BJ (cell line): ENCODE results near the gene TXNRD1. TPM values are rescaled to one million over a fixed set of nuclear protein-coding genes. Genes with fewer than 3 reads are reported as not detected.
"Not testable (repeated sequence)": the region's sequence is repeated elsewhere in the genome, so short reads cannot be mapped to it uniquely, and the experiment has no call there.

Source experiments
- CTCF ChIA-PET: fragments of 350-600 bp; formaldehyde crosslinking; extraction: SDS; loops from one replicate; lab custom pipeline; 2021; ENCODE audit warnings: antibody characterized with exemption, inconsistent platforms; lab: Yijun Ruan, JAX
- POLR2A ChIA-PET: fragments of 300-600 bp; sonication (Branson Sonifier 250); formaldehyde crosslinking; extraction: SDS; loops from one replicate; lab custom pipeline; 2021; ENCODE audit warnings: antibody characterized with exemption; lab: Charles Lee
- DNase-seq: peaks from one replicate; pipeline ENCODE4 v3.0.0-alpha.2; 2011; ENCODE audit warnings: low read depth
- H3K27me3 ChIP-seq: 2 replicates; pipeline ENCODE4 v1.6.0; 2011; ENCODE audit warnings: low read length; ENCODE audit not compliant: control insufficient read depth, insufficient read depth
- H3K36me3 ChIP-seq: 2 replicates; pipeline ENCODE4 v1.5.1; 2011; ENCODE audit warnings: low read length; ENCODE audit not compliant: control insufficient read depth, insufficient read depth
- H3K4me3 ChIP-seq: 2 replicates; pipeline ENCODE4 v1.5.1; 2011; ENCODE audit warnings: low read depth, mild to moderate bottlenecking, control low read depth, low read length
- polyA plus RNA-seq: library from polyadenylated mRNA; depleted of rRNA; stranded (reverse); fragments of >200 nt; gene quantifications from 2 replicates; pipeline ENCODE4 v1.2.3, GENCODE V29; 2011
- TF ChIP-seq, protein P1 (sequence below): IDR thresholded peaks from 2 replicates; pipeline ENCODE4 v1.5.1; 2011; ENCODE audit warnings: low read depth, mild to moderate bottlenecking, control low read depth, inconsistent platforms, low read length, moderate library complexity; ENCODE audit not compliant: insufficient read depth

The TXNRD1 gene
- polyA plus RNA-seq, 1 experiment, result 1,028 TPM

DNA sequence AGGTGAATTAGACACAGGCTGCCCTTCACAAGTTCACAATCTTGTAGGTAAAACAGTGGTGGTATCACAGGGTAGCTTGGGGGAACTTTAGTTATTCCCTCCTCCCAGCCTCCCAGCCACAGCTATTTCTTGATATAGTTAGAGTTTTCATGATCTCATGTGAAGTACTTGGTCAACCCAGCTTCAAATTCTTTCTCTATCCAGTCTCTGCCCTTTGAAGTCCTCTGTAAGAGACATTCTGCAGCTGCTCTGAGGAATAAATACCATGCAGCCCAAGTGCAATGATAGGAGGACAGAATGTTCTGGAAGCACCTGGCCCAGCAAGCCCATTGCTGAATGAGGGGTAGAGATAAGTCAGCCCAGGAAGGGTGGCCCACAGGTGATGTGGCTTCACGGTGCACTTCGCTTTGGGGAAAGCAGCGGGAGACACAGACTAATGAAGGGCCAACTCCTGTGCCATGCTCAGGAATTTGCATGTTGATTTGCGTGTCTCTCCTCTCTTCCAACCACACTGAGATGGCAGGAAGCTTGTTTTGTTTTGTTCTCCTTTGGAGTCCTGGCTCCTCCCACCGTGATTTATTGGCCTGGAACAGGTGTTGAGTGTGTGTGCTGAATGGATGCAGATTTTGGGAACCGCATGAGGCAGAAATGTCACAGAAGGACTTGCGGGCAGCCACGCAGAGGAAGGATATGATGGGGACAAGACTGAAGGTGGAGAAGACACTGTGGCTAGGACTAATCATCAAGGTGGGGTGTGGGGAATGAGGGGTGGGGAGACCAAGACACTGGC is 8.0 kb upstream of the TXNRD1 start:
- Histone ChIP-seq H3K27me3 (no peaks in the 10 kb centered on the region), H3K4me3 (no peak overlapping the region), H3K36me3 (no peaks in the 10 kb centered on the region)
- ChIA-PET CTCF (interaction anchor here (0.6 to 1.2 kb wide), 3 partner anchors 80 to 1203 kb away, joined by 3 read pairs; no protein-coding TSS in a partner anchor), POLR2A (no interaction called here)
- DNase-seq, result no peak
- TF ChIP-seq, protein P1, sequence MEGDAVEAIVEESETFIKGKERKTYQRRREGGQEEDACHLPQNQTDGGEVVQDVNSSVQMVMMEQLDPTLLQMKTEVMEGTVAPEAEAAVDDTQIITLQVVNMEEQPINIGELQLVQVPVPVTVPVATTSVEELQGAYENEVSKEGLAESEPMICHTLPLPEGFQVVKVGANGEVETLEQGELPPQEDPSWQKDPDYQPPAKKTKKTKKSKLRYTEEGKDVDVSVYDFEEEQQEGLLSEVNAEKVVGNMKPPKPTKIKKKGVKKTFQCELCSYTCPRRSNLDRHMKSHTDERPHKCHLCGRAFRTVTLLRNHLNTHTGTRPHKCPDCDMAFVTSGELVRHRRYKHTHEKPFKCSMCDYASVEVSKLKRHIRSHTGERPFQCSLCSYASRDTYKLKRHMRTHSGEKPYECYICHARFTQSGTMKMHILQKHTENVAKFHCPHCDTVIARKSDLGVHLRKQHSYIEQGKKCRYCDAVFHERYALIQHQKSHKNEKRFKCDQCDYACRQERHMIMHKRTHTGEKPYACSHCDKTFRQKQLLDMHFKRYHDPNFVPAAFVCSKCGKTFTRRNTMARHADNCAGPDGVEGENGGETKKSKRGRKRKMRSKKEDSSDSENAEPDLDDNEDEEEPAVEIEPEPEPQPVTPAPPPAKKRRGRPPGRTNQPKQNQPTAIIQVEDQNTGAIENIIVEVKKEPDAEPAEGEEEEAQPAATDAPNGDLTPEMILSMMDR, result no peak

DNA sequence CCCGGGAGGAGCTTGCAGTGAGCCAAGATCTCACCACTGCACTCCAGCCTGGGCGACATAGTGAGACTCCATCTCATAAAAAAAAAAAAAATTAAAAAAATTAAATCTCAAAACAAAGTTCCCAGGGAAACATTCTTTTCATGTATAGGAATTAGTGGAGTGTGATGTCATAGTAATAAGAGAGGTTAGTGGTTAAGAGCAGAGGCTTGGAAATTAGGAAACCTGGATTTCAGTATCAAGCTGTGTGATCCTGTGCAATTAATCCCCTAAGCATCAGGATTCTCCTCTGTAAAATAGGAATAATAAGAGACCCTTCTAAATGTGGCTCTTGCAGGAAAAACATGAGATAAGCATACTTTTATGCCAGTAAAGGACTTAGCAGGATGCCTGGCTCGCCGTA is 3.1 kb upstream of the TXNRD1 start:
- Histone ChIP-seq H3K4me3 (no peak overlapping the region), H3K27me3 (no peaks in the 10 kb centered on the region), H3K36me3 (no peaks in the 10 kb centered on the region)
- ChIA-PET POLR2A (no interaction called here), CTCF (interaction anchor here (0.7 kb wide), 1 partner anchor 10 kb away, joined by 3 read pairs; no protein-coding TSS in a partner anchor)
- TF ChIP-seq, protein P1, result no peak
- no peak for DNase-seq

DNA sequence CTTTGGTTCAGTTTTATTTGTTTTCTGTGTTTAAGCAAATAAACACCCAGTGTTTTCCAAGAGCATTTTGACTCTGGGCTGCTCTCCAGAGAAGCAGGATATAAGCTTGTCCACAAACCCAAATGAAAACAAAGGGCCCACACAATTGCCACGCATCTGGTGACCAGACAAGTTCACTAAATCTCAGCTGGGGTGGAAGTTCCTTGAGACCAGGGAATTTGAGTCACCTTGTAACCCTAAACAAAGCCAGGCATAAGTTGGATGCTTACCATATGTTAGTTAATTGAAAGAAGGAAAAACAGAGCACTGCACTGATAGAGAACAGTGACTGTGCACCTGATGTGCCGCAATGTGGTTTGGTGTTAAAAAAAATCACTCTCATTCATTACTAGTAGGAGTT is 1.6 kb upstream of the TXNRD1 start:
- DNase-seq, result peak; percentile 98
- TF ChIP-seq, protein P1, result no peak
- ChIA-PET CTCF (no interaction called here), POLR2A (interaction anchor here (0.7 to 0.9 kb wide), 3 partner anchors 29 to 68 kb away, joined by 7 to 14 read pairs (median 8); no protein-coding TSS in a partner anchor)
- Histone ChIP-seq H3K27me3 (no peaks in the 10 kb centered on the region), H3K4me3 (no peak overlapping the region), H3K36me3 (no peaks in the 10 kb centered on the region)

DNA sequence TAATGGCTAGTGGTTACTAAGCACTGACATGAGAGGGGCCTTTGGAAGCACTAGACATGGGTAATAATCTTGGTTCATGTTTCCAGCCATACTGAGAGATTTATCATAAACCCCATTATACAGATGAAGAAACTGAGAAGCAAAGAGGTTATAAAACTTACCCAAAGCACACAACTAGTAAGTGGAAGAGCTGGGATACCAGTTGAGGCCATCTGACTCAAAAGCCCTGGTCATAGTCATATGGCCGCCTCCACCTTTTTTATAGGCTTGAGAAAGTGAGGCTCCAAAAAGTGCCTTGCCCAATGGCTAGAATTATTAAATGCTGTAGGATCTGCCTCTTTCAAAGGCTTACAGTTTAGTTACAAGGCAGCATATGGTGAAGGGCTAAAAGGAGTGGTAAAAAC is 944 bp downstream of the TXNRD1 start:
- Histone ChIP-seq H3K4me3 (no peak overlapping the region), H3K36me3 (no peaks in the 10 kb centered on the region), H3K27me3 (no peaks in the 10 kb centered on the region)
- ChIA-PET POLR2A (no interaction called here), CTCF (interaction anchor here (0.6 to 1.8 kb wide), 3 partner anchors 18 to 73 kb away, joined by 3 to 4 read pairs (median 4); no protein-coding TSS in a partner anchor)
- TF ChIP-seq, protein P1, result no peak
- DNase-seq, result no peak

DNA sequence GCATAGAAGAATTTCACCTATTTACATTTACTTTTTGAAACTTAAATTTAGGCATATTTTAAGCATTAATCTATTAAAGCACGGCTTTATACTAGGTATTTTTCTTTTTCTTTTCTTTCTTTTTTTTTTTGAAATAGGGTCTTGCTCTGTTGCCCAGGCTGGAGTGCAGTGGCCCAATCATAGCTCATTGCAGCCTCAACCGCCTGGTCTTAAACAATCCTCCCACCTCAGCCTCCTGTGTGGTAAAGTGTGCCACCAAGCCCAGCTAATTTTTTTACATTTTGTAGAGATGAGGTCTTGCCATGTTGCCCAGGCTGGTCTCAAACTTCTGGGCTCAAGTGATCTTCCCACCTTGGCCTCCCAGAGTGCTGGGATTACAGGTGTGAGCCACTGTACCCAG is 2.9 kb downstream of the TXNRD1 start:
- H3K4me3 ChIP-seq, DNase-seq, POLR2A ChIA-PET, H3K27me3 ChIP-seq, H3K36me3 ChIP-seq: not testable (repeated sequence)
- CTCF ChIA-PET, result interaction anchor here (0.9 to 1.5 kb wide), 3 partner anchors 68 to 74 kb away, joined by 3 to 7 read pairs (median 3); no protein-coding TSS in a partner anchor
